ENCODE measurements around the gene SGIP1.

SGIP1 gene

GRCh38 chr1:66553846-66554245, 19.9 kb downstream of the SGIP1 start:
- no peak for TF ChIP-seq CTCF (IDR thresholded peaks at IDR 0.05; ENCODE audit: low read depth, low read length)
- no peak overlapping the region for H3K4me3 ChIP-seq (ENCODE audit: low read depth, low read length)

GRCh38 chr1:66556161-66556611, 22.2 kb downstream of the SGIP1 start:
- H3K4me3 ChIP-seq (ENCODE audit: low read depth, low read length), result no peak overlapping the region

GRCh38 chr1:66557157-66557556, 23.2 kb downstream of the SGIP1 start:
- TF ChIP-seq CTCF (IDR thresholded peaks at IDR 0.05; ENCODE audit: low read depth, low read length), result no peak
- H3K4me3 ChIP-seq (ENCODE audit: low read depth, low read length), result no peak overlapping the region

More at GRCh38 chr1:66556161-66556611, 22.2 kb downstream of the SGIP1 start:
- TF ChIP-seq CTCF (IDR thresholded peaks at IDR 0.05; ENCODE audit: low read depth, low read length), result no peak

GRCh38 chr1:66559517-66559916, 25.6 kb downstream of the SGIP1 start:
- no peak overlapping the region for H3K4me3 ChIP-seq (ENCODE audit: low read depth, low read length)
- no peak for TF ChIP-seq CTCF (IDR thresholded peaks at IDR 0.05; ENCODE audit: low read depth, low read length)

GRCh38 chr1:66562561-66562960, 28.6 kb downstream of the SGIP1 start:
- no peak for TF ChIP-seq CTCF (IDR thresholded peaks at IDR 0.05; ENCODE audit: low read depth, low read length)

GRCh38 chr1:66563094-66563800, 29.3 kb downstream of the SGIP1 start:
- peak overlapping the region; percentile 45 for H3K4me3 ChIP-seq (ENCODE audit: low read depth, low read length)
- no peak for TF ChIP-seq CTCF (IDR thresholded peaks at IDR 0.05; ENCODE audit: low read depth, low read length)

More at GRCh38 chr1:66562561-66562960, 28.6 kb downstream of the SGIP1 start:
- peak overlapping the region; percentile 45 for H3K4me3 ChIP-seq (ENCODE audit: low read depth, low read length)

GRCh38 chr1:66563941-66564630, 30.1 kb downstream of the SGIP1 start:
- peak overlapping the region; percentile 45 for H3K4me3 ChIP-seq (ENCODE audit: low read depth, low read length)
- no peak for TF ChIP-seq CTCF (IDR thresholded peaks at IDR 0.05; ENCODE audit: low read depth, low read length)

Data from WI38 (cell line).